T-helper 1 cell treated with Interleukin-12 subunit alpha and Interleukin-12 subunit beta and Interleukin-4 antibody, amounts not matched to agents 30 μg/mL and 1 μg/mL, for 36 hours (primary cell): ENCODE measurements around the gene FILIP1L.

Source experiments
- H3K27ac Mint-ChIP-seq: one replicate; pipeline ENCODE4 v1.8.0; 2021; ENCODE audit warnings: mild to moderate bottlenecking, mixed read lengths
- H3K27me3 Mint-ChIP-seq: one replicate; pipeline ENCODE4 v1.8.0; 2021; ENCODE audit warnings: low read depth, mixed read lengths
- H3K36me3 Mint-ChIP-seq: one replicate; pipeline ENCODE4 v1.8.0; 2021; ENCODE audit warnings: low read depth, mixed read lengths
- H3K4me1 Mint-ChIP-seq: one replicate; pipeline ENCODE4 v1.8.0; 2021; ENCODE audit warnings: low read depth, mixed read lengths
- H3K4me3 Mint-ChIP-seq: one replicate; pipeline ENCODE4 v1.8.0; 2021; ENCODE audit warnings: mild to moderate bottlenecking, moderate library complexity, mixed read lengths
- H3K9me3 Mint-ChIP-seq: one replicate; pipeline ENCODE4 v1.8.0; 2021; ENCODE audit warnings: mixed read lengths

FILIP1L gene

GRCh38 chr3:100141586-100141985, 27.3 kb upstream of the FILIP1L start:
- peaks cover 16% of the 10 kb centered on the region for H3K36me3 Mint-ChIP-seq
- H3K4me3 Mint-ChIP-seq = no peak overlapping the region
- no peak overlapping the region for H3K27ac Mint-ChIP-seq
- H3K4me1 Mint-ChIP-seq = peaks cover 14% of the 10 kb centered on the region
- no peaks in the 10 kb centered on the region for H3K27me3 Mint-ChIP-seq
- peaks cover 19% of the 10 kb centered on the region for H3K9me3 Mint-ChIP-seq

GRCh38 chr3:100140976-100141375, 26.7 kb upstream of the FILIP1L start:
- Mint-ChIP-seq H3K4me3 (no peak overlapping the region), H3K27me3 (no peaks in the 10 kb centered on the region), H3K36me3 (peaks cover 16% of the 10 kb centered on the region), H3K27ac (no peak overlapping the region), H3K9me3 (peaks cover 19% of the 10 kb centered on the region), H3K4me1 (peaks cover 13% of the 10 kb centered on the region)

GRCh38 chr3:100136921-100137320, 22.6 kb upstream of the FILIP1L start:
- Mint-ChIP-seq H3K27me3 (no peaks in the 10 kb centered on the region), H3K4me1 (no peaks in the 10 kb centered on the region), H3K27ac (no peak overlapping the region), H3K36me3 (peaks cover 7% of the 10 kb centered on the region), H3K4me3 (no peak overlapping the region), H3K9me3 (no peaks in the 10 kb centered on the region)

DNA sequence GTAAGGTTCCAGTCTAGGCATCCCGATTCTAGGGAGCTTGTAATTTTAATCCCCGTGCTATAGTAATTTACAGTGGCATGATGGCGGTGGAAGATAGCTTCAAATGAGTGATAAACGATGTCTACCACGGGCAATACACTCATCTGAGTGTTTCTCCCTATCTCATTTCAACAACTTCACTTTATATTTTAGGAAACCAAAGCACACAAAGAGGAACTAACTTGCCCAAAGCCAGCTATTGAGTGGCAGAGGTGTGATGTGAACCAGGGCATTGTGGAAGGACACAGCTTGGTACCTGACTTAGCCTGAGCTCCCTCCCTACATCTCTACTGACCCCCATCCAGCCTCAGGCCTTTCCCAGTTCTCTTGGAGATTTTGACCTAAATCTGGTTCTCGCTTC, 16.9 kb upstream of the FILIP1L start:
- H3K27me3 Mint-ChIP-seq = no peaks in the 10 kb centered on the region

GRCh38 chr3:100129941-100130340, 15.6 kb upstream of the FILIP1L start:
- H3K27ac Mint-ChIP-seq = no peak overlapping the region
- no peaks in the 10 kb centered on the region for H3K36me3 Mint-ChIP-seq
- H3K4me3 Mint-ChIP-seq = no peak overlapping the region
- no peaks in the 10 kb centered on the region for H3K27me3 Mint-ChIP-seq
- H3K4me1 Mint-ChIP-seq = peaks cover 4% of the 10 kb centered on the region
- H3K9me3 Mint-ChIP-seq = no peaks in the 10 kb centered on the region

More for the DNA sequence above, 16.9 kb upstream of the FILIP1L start:
- H3K4me3 Mint-ChIP-seq = no peak overlapping the region
- H3K27ac Mint-ChIP-seq = no peak overlapping the region
- no peaks in the 10 kb centered on the region for H3K36me3 Mint-ChIP-seq
- no peaks in the 10 kb centered on the region for H3K9me3 Mint-ChIP-seq
- H3K4me1 Mint-ChIP-seq = no peaks in the 10 kb centered on the region

- no peaks in the 10 kb centered on the region for H3K9me3 Mint-ChIP-seq
- no peaks in the 10 kb centered on the region for H3K27me3 Mint-ChIP-seq
- no peak overlapping the region for H3K27ac Mint-ChIP-seq
- H3K4me1 Mint-ChIP-seq = peaks cover 4% of the 10 kb centered on the region
- no peak overlapping the region for H3K4me3 Mint-ChIP-seq
- no peaks in the 10 kb centered on the region for H3K36me3 Mint-ChIP-seq
Observed at GRCh38 chr3:100128565-100128964, 14.3 kb upstream of the FILIP1L start.

DNA sequence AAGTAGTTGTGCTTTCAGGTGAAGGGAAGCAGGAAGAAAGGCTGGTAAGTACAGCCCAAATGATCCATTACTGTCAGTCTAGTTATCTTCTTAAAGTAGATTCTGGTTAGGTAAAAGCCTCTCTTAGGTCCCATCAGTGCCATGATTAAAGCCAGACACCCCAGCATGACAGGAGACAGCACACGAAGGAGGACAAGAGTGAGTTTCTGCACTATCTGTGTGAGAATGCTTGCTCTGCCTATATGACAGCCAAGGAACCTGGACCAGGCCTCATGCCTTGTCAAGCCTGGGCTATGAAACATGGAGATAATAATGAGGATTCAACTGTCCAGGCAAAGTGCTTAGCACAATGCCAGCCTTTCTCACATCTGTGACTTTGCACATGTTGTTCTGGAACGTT, 13.5 kb upstream of the FILIP1L start:
- Mint-ChIP-seq H3K27me3 (no peaks in the 10 kb centered on the region), H3K4me1 (peaks cover 4% of the 10 kb centered on the region), H3K27ac (no peak overlapping the region), H3K36me3 (no peaks in the 10 kb centered on the region), H3K4me3 (no peak overlapping the region), H3K9me3 (no peaks in the 10 kb centered on the region)

DNA sequence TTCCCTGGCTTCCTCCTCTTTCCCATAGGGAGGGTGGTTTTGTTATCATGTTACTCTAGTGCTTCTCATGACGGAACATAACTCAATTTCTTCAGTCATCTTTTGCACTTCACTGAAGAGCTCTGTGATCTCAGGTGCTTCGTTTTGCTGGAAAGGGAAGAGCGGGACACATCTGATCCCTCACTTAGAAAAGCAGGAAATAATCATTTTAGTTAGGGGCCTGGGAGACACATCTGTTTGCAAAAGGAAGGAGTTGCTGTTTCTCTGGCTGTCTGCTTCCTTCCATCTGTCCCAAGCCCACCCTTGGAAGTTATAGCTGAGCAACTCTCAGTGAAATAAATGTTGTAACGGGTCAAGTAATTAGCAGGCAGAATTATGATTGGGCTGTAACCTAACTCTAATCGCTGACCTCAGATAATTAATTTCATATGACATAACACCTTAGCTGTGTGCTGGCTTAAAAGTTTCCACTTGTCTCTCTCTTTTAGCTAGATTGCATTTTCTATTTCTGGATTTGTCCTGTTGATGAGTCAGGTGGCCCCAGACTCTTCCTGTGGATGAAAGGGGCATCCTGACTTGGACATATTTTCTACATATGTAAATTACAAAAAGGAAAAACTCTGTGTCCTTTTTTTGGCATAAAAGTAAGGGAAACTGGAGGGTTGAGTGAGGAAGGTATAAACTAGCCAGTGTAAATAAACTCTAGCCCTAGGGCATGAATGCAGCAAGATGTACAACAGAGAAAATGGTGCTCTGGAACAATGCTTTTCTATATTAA, 11.0 kb upstream of the FILIP1L start:
- Mint-ChIP-seq H3K9me3 (no peaks in the 10 kb centered on the region), H3K4me1 (peaks cover 4% of the 10 kb centered on the region), H3K27me3 (no peaks in the 10 kb centered on the region), H3K4me3 (no peak overlapping the region), H3K27ac (no peak overlapping the region), H3K36me3 (no peaks in the 10 kb centered on the region)

- Mint-ChIP-seq H3K36me3 (no peaks in the 10 kb centered on the region), H3K9me3 (no peaks in the 10 kb centered on the region), H3K4me3 (no peak overlapping the region), H3K27me3 (no peaks in the 10 kb centered on the region), H3K27ac (no peak overlapping the region), H3K4me1 (peaks cover 4% of the 10 kb centered on the region)
Observed at GRCh38 chr3:100124201-100124761, 10.0 kb upstream of the FILIP1L start.

DNA sequence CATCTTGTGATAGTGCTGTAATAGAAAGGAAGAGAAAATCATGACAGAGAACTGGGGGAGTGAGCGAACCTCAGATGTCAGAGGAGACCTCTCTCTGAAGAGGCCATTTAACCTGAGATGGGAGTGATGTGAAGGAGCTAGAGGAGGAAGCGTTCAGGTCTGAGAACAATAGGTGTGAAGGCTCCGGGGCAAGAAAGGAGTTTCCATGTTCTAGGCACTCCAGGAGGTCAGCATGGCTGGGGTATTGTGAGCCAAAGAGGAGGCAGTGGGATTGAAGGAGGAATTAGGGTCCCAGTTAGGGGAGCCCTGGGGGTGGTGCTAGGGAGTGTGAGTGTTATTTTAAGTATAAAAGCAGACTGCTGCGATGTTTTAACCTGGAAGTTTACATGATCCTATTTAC, 8.8 kb upstream of the FILIP1L start:
- H3K36me3 Mint-ChIP-seq = no peaks in the 10 kb centered on the region
- H3K4me1 Mint-ChIP-seq = peaks cover 4% of the 10 kb centered on the region
- H3K27ac Mint-ChIP-seq = no peak overlapping the region
- H3K9me3 Mint-ChIP-seq = no peaks in the 10 kb centered on the region
- H3K27me3 Mint-ChIP-seq = no peaks in the 10 kb centered on the region
- H3K4me3 Mint-ChIP-seq = no peak overlapping the region

DNA sequence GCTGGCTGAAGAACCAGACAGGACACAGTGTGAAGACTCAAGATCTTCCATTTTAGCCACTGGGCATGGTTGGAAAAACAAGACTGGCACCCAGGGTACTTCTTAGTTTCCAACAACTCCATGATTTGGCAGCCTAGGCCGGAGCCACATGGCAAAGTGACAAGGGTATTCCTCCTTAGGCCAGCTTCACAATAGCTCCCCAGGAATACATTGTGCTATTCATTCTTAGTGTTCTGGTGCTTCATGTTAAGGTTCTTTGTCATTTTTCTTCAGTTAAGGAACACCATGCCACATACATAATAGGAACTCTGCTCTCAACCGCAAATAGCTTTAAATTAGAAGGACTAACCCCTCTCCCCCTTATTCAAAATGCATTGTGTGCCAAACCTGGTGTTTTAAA, 8.0 kb upstream of the FILIP1L start:
- H3K27ac Mint-ChIP-seq = no peak overlapping the region
- no peak overlapping the region for H3K4me3 Mint-ChIP-seq
- H3K4me1 Mint-ChIP-seq = peaks cover 4% of the 10 kb centered on the region
- H3K36me3 Mint-ChIP-seq = no peaks in the 10 kb centered on the region
- no peaks in the 10 kb centered on the region for H3K27me3 Mint-ChIP-seq
- H3K9me3 Mint-ChIP-seq = no peaks in the 10 kb centered on the region

DNA sequence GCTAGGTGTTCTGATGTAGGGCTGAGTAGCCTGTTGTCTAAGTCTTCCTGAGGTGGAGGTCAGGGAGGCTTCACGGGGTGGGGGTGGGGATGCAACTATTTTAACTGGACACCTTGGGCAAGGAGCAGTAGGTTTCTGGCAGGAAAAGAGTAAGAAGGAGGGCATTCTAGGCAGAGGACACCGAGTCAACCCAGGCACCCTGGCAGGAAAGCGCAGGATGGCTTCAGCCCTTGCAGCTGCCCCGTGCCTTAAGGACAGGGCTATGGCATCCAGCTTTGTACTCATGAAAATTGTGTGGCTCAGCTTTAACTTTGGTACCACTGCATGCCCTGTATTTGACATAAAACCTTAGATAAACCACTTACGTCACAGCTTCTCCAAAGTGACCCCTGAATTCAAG, 6.4 kb upstream of the FILIP1L start:
- Mint-ChIP-seq H3K9me3 (no peaks in the 10 kb centered on the region), H3K27ac (no peak overlapping the region), H3K4me3 (no peak overlapping the region), H3K27me3 (no peaks in the 10 kb centered on the region), H3K36me3 (no peaks in the 10 kb centered on the region), H3K4me1 (peaks cover 4% of the 10 kb centered on the region)

DNA sequence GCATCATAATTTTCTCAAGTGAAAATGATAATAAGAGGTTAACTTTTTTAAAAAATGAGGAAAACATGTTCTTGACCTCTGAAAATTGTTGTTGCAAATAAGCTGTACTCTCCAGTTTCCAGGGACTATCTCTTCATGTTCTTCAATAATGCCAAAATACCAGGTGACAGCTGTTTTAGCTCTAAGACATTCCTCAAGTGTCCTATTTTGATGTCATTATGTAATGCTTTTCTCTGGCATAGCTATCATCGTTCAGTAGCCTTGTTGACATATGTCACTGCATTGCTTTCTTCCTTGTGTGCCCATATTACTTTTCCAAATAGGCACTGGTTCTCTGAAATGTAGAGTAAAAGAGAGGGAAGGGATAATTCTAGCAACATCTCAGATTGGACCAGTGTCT, 5.7 kb upstream of the FILIP1L start:
- Mint-ChIP-seq H3K4me1 (no peaks in the 10 kb centered on the region), H3K27me3 (no peaks in the 10 kb centered on the region), H3K9me3 (no peaks in the 10 kb centered on the region), H3K36me3 (no peaks in the 10 kb centered on the region), H3K27ac (no peak overlapping the region), H3K4me3 (no peak overlapping the region)

- no peak overlapping the region for H3K27ac Mint-ChIP-seq
Observed at GRCh38 chr3:100117093-100117492, 2.8 kb upstream of the FILIP1L start.

DNA sequence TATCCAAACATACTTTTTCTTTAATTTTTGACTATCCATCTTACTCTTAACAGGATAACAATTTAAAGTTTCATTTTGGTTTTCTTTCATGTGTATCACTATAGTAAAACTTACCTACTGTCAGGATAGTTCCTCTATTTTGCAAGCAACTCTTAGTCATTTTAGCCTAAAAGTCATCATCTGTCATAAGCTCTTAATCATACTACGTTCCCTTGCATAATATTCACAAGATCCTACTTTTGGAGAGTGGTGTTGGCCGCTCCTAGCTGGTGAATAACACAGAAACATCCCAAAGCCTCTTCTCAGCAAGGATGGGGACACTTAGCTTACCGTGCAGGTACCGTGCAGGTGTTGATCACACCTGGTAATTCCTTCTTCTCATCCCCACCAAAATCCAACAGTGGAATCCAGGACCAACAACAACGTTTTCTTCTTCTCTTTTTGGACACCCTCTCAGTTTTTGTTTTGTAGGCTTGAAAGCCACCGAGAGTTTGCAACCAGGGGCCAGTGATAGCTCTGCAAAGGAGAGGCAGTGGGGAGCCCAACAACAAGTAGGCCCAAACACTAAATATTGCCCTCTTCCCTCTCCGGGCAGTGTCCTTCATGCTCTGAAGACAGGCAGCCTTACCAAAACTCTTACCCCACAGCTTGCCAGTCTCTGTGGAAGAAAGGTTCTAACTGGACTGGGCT, 433 bp downstream of the FILIP1L start:
- H3K36me3 Mint-ChIP-seq = no peaks in the 10 kb centered on the region
- H3K27me3 Mint-ChIP-seq = no peaks in the 10 kb centered on the region
- no peak overlapping the region for H3K4me3 Mint-ChIP-seq
- H3K27ac Mint-ChIP-seq = no peak overlapping the region
- no peaks in the 10 kb centered on the region for H3K9me3 Mint-ChIP-seq
- no peaks in the 10 kb centered on the region for H3K4me1 Mint-ChIP-seq

More at GRCh38 chr3:100117093-100117492, 2.8 kb upstream of the FILIP1L start:
- no peaks in the 10 kb centered on the region for H3K27me3 Mint-ChIP-seq
- H3K9me3 Mint-ChIP-seq = no peaks in the 10 kb centered on the region
- H3K4me3 Mint-ChIP-seq = no peak overlapping the region
- H3K4me1 Mint-ChIP-seq = no peaks in the 10 kb centered on the region
- H3K36me3 Mint-ChIP-seq = no peaks in the 10 kb centered on the region
